HCEC 1CT (cell line): Measurements from ENCODE around the gene RASGRF1.

Experiments used
- DNase-seq: peaks from one replicate; pipeline ENCODE4 v3.0.0-alpha.2; 2017

RASGRF1 gene

DNA sequence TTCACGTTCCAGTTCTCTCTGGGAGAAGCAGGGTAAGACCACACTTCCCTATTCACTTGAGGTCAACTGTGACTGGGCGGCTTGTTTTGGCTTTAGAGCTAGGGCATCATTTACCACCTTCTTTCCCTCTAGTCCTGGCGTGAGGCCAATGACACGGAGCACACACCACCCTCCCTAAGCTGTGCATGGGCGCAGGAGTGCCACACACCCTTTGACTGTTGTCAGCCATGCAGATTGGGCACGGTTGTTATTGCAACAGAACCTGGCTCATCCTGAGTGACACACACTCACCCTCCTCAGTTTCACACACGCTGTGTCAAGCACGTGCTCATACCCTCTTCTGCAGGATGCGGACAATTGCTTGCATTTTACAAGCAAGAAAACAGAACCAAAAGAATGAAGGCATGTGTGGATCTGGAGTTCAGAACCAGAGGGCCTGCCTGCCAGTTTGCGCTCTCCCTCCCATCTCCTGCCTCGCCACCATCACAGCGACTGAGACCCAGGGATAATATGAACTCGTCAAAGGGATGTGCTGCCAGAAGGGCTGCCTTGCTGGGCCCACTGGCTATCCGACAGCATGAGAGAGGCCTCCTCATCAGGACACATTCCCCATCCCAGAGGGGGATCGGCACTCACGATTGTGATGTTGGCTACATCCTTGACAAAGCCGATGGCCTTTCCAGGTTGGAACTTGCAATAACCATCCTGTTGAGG lies 163.3 kb downstream of the RASGRF1 start:
- DNase-seq = no peak

DNA sequence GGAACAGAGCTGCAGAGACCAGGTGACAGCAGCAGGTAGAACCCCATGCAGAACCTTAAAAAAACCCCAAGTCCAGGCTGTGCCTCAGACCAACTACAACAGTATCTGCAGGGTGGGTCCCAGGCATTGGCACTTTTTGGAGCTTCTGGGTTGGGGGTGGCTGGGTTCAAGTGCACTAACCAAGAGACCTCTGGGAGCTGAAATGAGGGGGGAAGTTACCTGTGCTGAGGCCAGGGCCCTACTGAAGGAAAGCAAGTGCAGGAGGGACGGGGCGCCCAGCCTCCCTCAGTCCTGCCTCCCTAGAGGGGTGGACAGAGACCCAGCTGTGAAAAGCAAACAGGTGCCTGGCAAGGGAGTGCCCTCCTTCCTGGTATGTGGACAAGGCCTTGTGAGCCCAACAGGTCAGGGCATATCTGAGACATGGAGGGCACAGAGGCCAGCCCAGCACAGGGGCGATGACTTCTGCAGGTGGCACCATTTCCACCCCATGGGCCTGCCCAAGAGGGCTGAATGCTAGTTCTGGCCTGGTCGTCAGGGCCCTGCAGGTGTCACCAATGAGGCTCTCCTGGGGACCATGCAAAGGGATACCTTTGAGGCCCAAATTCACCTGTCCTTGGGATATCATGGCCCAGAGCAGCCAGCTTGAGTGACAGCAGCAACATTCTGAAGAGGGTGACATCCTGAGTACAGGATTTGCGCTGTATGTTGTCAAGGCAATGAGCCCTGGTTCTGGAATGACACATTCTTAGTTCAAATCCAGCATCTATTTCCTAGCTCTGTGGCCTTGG lies 164.4 kb downstream of the RASGRF1 start:
- DNase-seq = no peak

DNA sequence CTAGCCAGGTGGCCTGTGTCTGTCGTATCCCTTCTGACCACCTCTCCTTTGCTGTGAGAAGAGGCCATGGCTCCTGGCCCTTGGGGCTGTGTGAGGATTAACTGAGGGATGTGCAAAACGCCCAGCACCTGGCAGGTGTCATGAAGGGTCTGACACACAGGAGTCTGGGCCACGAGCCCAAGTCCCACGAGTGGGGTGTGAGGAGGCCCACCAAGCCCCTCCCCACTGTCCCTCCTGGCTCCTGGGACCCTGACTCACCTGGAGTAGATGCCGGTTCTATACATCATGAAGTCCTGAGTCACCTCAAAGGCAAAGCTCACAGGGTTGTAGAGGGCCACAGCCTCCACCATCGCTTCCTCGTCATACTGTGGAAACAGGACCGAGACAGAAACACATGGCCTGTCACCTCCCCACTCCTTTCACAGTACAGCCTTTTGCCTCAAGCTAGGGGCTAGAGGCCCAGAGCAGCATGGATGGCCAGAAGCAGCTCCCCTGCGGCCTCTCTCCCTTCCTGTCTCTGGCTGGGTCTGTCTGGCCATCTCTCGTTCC lies 165.4 kb downstream of the RASGRF1 start:
- no peak for DNase-seq

DNA sequence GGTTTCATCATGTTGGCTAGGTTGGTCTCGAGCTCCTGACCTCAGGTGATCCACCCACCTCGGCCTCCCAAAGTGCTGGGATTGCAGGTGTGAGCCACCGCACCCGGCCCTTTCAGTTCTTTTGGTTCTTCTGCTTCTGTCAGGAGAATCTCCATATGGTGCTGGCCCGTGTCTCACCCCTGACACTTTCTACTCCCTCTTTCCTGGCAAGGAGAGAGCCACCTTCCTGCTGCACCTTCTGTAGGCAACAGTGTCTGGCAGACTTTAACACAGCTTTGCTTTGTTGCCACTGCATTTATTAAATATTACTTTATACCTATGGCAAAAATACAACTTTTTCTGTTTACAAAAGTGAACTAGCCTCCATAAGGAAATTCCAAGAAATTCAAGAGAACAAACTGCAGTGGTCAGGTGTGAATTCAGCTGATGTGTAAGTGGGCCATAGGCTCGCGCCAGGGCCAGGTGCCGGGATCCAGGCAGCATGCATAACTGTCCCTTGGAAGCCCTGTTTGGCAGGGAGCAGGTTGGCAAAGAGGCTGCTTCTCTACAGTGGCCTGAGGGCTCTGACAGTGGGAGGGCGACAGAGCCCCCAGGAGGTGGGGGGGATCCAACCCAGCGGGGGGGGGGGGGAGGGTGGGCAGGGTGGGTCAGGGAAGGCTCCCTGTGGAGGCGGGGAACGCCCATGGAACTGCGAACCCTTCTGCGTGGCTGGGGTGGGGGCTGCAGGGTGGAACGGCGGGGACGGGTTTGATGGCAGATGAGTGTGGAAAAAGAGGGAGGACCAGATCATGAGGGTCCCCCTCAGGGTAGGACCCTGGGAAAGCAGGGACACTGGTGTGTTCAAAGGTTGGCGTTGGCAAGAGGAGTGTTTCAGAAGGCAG lies 166.9 kb downstream of the RASGRF1 start:
- DNase-seq = no peak

- no peak for DNase-seq
Observed at GRCh38 chr15:78923015-78923414, 167.6 kb downstream of the RASGRF1 start.

- no peak for DNase-seq
Observed at GRCh38 chr15:78922527-78922926, 168.1 kb downstream of the RASGRF1 start.

GRCh38 chr15:78921940-78922339 lies 168.6 kb downstream of the RASGRF1 start:
- no peak for DNase-seq

DNA sequence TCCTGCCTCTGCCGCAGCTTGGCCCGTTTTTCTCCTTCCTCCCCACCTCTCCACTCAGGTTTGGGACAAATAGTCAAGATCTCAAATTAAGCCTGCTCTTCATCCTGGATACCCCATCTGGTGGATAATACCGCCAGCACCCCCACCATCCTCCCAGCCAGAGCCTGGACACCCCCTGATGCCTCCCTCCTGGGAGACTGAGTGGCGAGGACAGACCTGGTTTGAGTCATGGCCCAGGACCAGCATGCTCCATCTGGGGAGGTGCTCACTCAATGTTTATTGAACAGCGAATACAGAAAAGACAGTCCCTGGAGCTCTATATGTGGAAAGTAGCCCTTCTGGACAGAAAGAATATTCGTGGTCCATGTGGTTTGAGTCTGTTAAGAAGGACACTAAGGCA lies 169.1 kb downstream of the RASGRF1 start:
- no peak for DNase-seq

DNA sequence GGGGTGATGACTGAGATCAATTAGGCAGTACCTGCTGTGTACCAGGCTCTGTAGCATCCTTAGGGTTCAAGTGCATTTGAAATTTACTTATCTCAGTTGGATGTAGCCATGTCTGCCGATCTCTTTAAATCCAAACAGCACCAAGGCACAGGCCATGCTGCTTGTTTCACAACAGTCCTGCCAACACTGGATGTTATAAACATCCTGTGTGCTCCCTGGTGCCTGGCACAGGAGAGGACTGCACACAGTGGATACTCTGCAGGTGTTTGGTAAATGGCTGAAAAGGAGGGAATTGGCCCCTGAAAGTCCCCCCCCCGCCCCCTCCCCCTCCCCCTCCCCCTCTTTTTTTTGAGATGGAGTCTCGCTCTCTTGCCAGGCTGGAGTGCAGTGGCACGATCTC lies 172.7 kb downstream of the RASGRF1 start:
- DNase-seq = no peak

DNA sequence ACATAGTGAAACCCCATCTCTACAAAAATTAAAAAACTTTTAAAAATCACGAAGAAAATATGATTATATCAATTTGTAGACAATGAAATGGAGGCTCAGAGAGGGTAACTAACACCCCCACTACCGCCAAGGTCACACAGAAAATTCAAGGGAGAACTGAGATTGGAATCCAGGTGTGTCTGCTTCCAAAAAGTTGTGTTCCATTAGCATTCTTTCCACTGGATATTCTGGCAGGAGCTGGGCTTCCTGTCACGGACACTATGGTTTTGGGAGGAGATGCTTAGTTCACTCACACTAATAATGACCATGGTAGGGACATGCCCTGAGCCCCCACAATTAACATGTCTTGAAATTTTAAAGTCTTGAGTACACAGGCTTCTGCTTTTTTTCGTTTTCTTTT lies 174.5 kb downstream of the RASGRF1 start:
- no peak for DNase-seq

- no peak for DNase-seq
Observed at GRCh38 chr15:78915341-78916087, 175.1 kb downstream of the RASGRF1 start.

- no peak for DNase-seq
Observed at GRCh38 chr15:78914027-78914764, 176.4 kb downstream of the RASGRF1 start.

GRCh38 chr15:78913012-78913411 lies 177.6 kb downstream of the RASGRF1 start:
- no peak for DNase-seq

DNA sequence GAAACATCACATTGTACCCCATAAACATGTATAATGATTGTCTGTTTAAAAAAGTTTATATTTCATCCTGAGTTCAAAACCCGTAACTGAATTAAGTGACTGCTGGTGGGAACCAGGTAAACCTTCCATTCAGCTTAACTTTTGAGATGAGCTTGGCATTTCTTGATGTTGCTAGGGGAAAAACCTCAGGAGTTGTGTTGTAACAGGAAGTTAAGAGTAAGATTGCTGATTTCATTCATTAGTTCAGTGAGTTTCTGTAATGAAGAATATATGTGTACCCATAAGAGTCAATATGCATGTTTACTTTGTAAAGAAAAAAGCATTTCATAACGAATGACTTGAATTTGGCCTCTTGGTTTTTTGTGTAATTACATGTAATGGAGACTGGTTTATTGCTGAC lies 178.3 kb downstream of the RASGRF1 start:
- no peak for DNase-seq

DNA sequence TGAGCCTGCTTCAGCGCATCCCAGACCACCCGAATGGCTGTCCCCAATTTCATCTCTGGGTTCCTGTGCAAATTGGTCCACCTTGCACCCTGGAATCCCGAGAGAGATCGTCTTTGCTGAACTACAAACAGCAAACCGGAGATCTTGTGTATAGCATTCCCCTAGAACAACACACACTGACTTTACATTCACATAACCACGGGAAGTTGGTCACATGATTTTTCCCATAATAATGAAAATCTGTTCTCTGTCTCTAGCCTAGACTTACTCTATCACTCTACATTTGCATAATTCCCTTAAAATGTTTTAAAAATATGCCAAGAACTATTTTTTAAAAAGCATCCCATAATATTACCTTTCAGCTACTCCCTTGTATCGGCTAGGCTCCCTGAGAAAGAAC lies 180.3 kb downstream of the RASGRF1 start:
- no peak for DNase-seq
